ENCODE measurements around the gene MSI2. TPM values are rescaled to one million over a fixed set of nuclear protein-coding genes. Genes with fewer than 3 reads are reported as not detected.

The MSI2 gene
- total RNA-seq, 1 donor from 2014 or later = 23.1 TPM

GRCh38 chr17:57559634-57560318, 303.5 kb downstream of the MSI2 start:
- Mint-ChIP-seq H3K36me3 (ENCODE audit: low read depth) (no peaks in the 10 kb centered on the region), H3K4me3 (ENCODE audit: unreplicated experiment) (no peak overlapping the region), H3K4me1 (ENCODE audit: low read depth) (peaks cover 21% of the 10 kb centered on the region), H3K27ac (ENCODE audit: unreplicated experiment) (no peak overlapping the region), H3K27me3 (ENCODE audit: low read depth) (no peaks in the 10 kb centered on the region), H3K9me3 (ENCODE audit: low read depth) (no peaks in the 10 kb centered on the region)
- TF ChIP-seq CTCF (IDR thresholded peaks at IDR 0.05) = no peak
- no peak for DNase-seq (ENCODE audit: low spot score)

GRCh38 chr17:57560319-57560705, 304.0 kb downstream of the MSI2 start:
- H3K36me3 Mint-ChIP-seq (ENCODE audit: low read depth) = no peaks in the 10 kb centered on the region
- DNase-seq (ENCODE audit: low spot score) = no peak
- no peak overlapping the region for H3K4me3 Mint-ChIP-seq (ENCODE audit: unreplicated experiment)
- H3K9me3 Mint-ChIP-seq (ENCODE audit: low read depth) = no peaks in the 10 kb centered on the region
- no peaks in the 10 kb centered on the region for H3K27me3 Mint-ChIP-seq (ENCODE audit: low read depth)
- H3K27ac Mint-ChIP-seq (ENCODE audit: unreplicated experiment) = no peak overlapping the region
- peaks cover 21% of the 10 kb centered on the region for H3K4me1 Mint-ChIP-seq (ENCODE audit: low read depth)
- TF ChIP-seq CTCF (IDR thresholded peaks at IDR 0.05) = no peak

GRCh38 chr17:57561072-57561861, 304.9 kb downstream of the MSI2 start:
- H3K27me3 Mint-ChIP-seq (ENCODE audit: low read depth) = no peaks in the 10 kb centered on the region
- DNase-seq (ENCODE audit: low spot score) = no peak
- no peaks in the 10 kb centered on the region for H3K36me3 Mint-ChIP-seq (ENCODE audit: low read depth)
- peaks cover 21% of the 10 kb centered on the region for H3K4me1 Mint-ChIP-seq (ENCODE audit: low read depth)
- no peak overlapping the region for H3K4me3 Mint-ChIP-seq (ENCODE audit: unreplicated experiment)
- H3K27ac Mint-ChIP-seq (ENCODE audit: unreplicated experiment) = no peak overlapping the region
- no peak for TF ChIP-seq CTCF (IDR thresholded peaks at IDR 0.05)
- H3K9me3 Mint-ChIP-seq (ENCODE audit: low read depth) = no peaks in the 10 kb centered on the region

GRCh38 chr17:57562184-57562698, 305.9 kb downstream of the MSI2 start:
- no peak overlapping the region for H3K27ac Mint-ChIP-seq (ENCODE audit: unreplicated experiment)
- no peak for TF ChIP-seq CTCF (IDR thresholded peaks at IDR 0.05)
- H3K4me1 Mint-ChIP-seq (ENCODE audit: low read depth) = peaks cover 17% of the 10 kb centered on the region
- no peaks in the 10 kb centered on the region for H3K27me3 Mint-ChIP-seq (ENCODE audit: low read depth)
- H3K36me3 Mint-ChIP-seq (ENCODE audit: low read depth) = no peaks in the 10 kb centered on the region
- H3K9me3 Mint-ChIP-seq (ENCODE audit: low read depth) = no peaks in the 10 kb centered on the region
- no peak overlapping the region for H3K4me3 Mint-ChIP-seq (ENCODE audit: unreplicated experiment)
- DNase-seq (ENCODE audit: low spot score) = no peak

- H3K27ac Mint-ChIP-seq (ENCODE audit: unreplicated experiment) = no peak overlapping the region
- no peak overlapping the region for H3K4me3 Mint-ChIP-seq (ENCODE audit: unreplicated experiment)
These were observed 307.6 kb downstream of the MSI2 start for GRCh38 chr17:57563958-57564357.

More at GRCh38 chr17:57563958-57564357, 307.6 kb downstream of the MSI2 start:
- DNase-seq (ENCODE audit: low spot score) = no peak
- no peak for TF ChIP-seq CTCF (IDR thresholded peaks at IDR 0.05)
- Mint-ChIP-seq H3K9me3 (ENCODE audit: low read depth) (no peaks in the 10 kb centered on the region), H3K27me3 (ENCODE audit: low read depth) (no peaks in the 10 kb centered on the region), H3K36me3 (ENCODE audit: low read depth) (no peaks in the 10 kb centered on the region), H3K4me1 (ENCODE audit: low read depth) (peaks cover 3% of the 10 kb centered on the region)

Measured in chondrocyte (in vitro differentiated cells).